Body of pancreas (tissue), 4 donors: ENCODE data around the gene ZCCHC2.

Experiments
- POLR2A ChIP-seq, 3 donors: fragments of 450-650 bp; IDR thresholded peaks; one replicate each; pipeline ENCODE4 v1.6.1; 2016; ENCODE audit warnings: antibody characterized with exemption in 3 of 3, mild to moderate bottlenecking in 2 of 3
- TF ChIP-seq, protein P1 (sequence below), 7 experiments: fragments of 450-650 bp in 4 of 7; fragments of 200-600 bp in 3 of 7; sonication (generic) in 3 of 7; IDR thresholded peaks; one replicate each; pipeline ENCODE4 v1.5.1; 2016 to 2019; ENCODE audit warnings: antibody characterized with exemption in 7 of 7

- TF ChIP-seq, protein P1, sequence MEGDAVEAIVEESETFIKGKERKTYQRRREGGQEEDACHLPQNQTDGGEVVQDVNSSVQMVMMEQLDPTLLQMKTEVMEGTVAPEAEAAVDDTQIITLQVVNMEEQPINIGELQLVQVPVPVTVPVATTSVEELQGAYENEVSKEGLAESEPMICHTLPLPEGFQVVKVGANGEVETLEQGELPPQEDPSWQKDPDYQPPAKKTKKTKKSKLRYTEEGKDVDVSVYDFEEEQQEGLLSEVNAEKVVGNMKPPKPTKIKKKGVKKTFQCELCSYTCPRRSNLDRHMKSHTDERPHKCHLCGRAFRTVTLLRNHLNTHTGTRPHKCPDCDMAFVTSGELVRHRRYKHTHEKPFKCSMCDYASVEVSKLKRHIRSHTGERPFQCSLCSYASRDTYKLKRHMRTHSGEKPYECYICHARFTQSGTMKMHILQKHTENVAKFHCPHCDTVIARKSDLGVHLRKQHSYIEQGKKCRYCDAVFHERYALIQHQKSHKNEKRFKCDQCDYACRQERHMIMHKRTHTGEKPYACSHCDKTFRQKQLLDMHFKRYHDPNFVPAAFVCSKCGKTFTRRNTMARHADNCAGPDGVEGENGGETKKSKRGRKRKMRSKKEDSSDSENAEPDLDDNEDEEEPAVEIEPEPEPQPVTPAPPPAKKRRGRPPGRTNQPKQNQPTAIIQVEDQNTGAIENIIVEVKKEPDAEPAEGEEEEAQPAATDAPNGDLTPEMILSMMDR (IDR thresholded peaks at IDR 0.05), result no peak
- no peak for TF ChIP-seq POLR2A (IDR thresholded peaks at IDR 0.05)
Observed at GRCh38 chr18:62554061-62554815, 31.4 kb downstream of the ZCCHC2 start.
